Measurements from ENCODE around the gene ADCY1. TPM values are rescaled to one million over a fixed set of nuclear protein-coding genes. Genes with fewer than 3 reads are reported as not detected.

The ADCY1 gene
- total and polyA plus RNA-seq, 2 donors (not counting 3 experiments of a cell fraction or from before 2014, with no cell fraction given): 0.52 to 1.6 TPM

DNA sequence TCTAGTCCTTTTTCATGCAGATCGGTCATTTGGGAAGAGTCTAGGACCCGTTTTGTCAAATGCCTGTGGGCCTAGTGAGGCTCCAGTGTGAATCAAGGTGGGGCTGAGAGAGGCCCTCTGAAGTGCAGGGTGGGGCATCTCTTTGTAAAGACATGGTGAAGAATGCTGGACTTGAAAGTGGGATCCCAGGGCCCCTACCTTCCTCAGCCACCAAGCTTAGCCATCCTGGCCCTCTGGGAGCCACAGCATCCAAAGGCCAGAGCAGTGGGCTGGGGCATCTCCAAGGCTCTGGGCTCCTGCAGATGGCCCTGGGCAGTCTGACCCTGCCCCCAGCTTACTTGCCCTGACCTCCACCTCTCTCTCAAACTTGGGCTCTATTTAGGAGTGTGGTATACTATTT lies 78.5 kb downstream of the ADCY1 start:
- no TSS peak for BruUV-seq (replicated peaks)
- ChIA-PET CTCF (interaction anchor here (0.6 kb wide), 1 partner anchor 168 kb away, joined by 3 read pairs; no protein-coding TSS in a partner anchor), POLR2A (no interaction called here)
- dilution Hi-C loops (cut with MboI; ENCODE audit: extremely low pct_ligation_motif_present, low sequenced_read_pairs): no loop called here
- TF ChIP-seq, protein P1, sequence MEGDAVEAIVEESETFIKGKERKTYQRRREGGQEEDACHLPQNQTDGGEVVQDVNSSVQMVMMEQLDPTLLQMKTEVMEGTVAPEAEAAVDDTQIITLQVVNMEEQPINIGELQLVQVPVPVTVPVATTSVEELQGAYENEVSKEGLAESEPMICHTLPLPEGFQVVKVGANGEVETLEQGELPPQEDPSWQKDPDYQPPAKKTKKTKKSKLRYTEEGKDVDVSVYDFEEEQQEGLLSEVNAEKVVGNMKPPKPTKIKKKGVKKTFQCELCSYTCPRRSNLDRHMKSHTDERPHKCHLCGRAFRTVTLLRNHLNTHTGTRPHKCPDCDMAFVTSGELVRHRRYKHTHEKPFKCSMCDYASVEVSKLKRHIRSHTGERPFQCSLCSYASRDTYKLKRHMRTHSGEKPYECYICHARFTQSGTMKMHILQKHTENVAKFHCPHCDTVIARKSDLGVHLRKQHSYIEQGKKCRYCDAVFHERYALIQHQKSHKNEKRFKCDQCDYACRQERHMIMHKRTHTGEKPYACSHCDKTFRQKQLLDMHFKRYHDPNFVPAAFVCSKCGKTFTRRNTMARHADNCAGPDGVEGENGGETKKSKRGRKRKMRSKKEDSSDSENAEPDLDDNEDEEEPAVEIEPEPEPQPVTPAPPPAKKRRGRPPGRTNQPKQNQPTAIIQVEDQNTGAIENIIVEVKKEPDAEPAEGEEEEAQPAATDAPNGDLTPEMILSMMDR (IDR thresholded peaks at IDR 0.05; ENCODE audit: extremely low read depth in 1 of 2, insufficient read depth in 1 of 2, low read depth in 1 of 2, low read length in 2 of 2): no peak
- no peak for TF ChIP-seq MYC (IDR thresholded peaks at IDR 0.05; ENCODE audit: low read depth, low read length)
- TF ChIP-seq FOS (IDR thresholded peaks at IDR 0.05; ENCODE audit: borderline replicate concordance, insufficient read depth, low read length): no peak
- TF ChIP-seq GATA2 (IDR thresholded peaks at IDR 0.05; ENCODE audit: insufficient read depth, insufficient read length, low read depth, low read length): no peak
- no peak for TF ChIP-seq POLR2AphosphoS5 (IDR thresholded peaks at IDR 0.05; ENCODE audit: insufficient read depth, low read depth, low read length)
- TF ChIP-seq, protein P2, sequence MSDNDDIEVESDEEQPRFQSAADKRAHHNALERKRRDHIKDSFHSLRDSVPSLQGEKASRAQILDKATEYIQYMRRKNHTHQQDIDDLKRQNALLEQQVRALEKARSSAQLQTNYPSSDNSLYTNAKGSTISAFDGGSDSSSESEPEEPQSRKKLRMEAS (IDR thresholded peaks at IDR 0.05; ENCODE audit: insufficient read depth, insufficient read length): no peak
- TF ChIP-seq JUN (IDR thresholded peaks at IDR 0.05; ENCODE audit: borderline replicate concordance, insufficient read depth, insufficient read length, low read depth): no peak
- no peak for TF ChIP-seq POLR2A (IDR thresholded peaks at IDR 0.05; ENCODE audit: low read depth, low read length)
- no peak for TF ChIP-seq EZH2 (IDR thresholded peaks at IDR 0.05; ENCODE audit: borderline replicate concordance, low read depth, low read length, severe bottlenecking)
- no peak for FAIRE-seq
- H3K9me1 ChIP-seq (replicated peaks; ENCODE audit: control insufficient read depth, extremely low read depth, insufficient read depth, low read length): no peaks in the 10 kb centered on the region
- no peaks in the 10 kb centered on the region for H3K4me1 ChIP-seq (ENCODE audit: control insufficient read depth, extremely low read depth, insufficient read depth, low read length)
- no peaks in the 10 kb centered on the region for H3K27me3 ChIP-seq (ENCODE audit: control insufficient read depth in 2 of 2, insufficient read depth in 2 of 2, low read length in 2 of 2)
- H4K20me1 ChIP-seq (replicated peaks; ENCODE audit: control insufficient read depth, extremely low read depth, insufficient read depth, low read length): no peaks in the 10 kb centered on the region
- H3K4me2 ChIP-seq (ENCODE audit: insufficient read depth, low read length): no peak overlapping the region
- no peak overlapping the region for H2AFZ ChIP-seq (ENCODE audit: low read depth, low read length)
- H3K36me3 ChIP-seq (ENCODE audit: control insufficient read depth in 2 of 2, extremely low read depth in 1 of 2, insufficient read depth in 2 of 2, low read length in 2 of 2): no peaks in the 10 kb centered on the region
- no peak for DNase-seq (ENCODE audit: low read depth, low spot score)
- no peak overlapping the region for H3K4me3 ChIP-seq (replicated peaks in 1 of 3; ENCODE audit: insufficient read depth in 1 of 3, low read depth in 1 of 3, low read length in 3 of 3)
- no peak overlapping the region for H3K9ac ChIP-seq (replicated peaks; ENCODE audit: extremely low read depth, insufficient read depth, low read length)
- intact Hi-C loops (cut with micrococcal nuclease): no loop called here
- no peaks in the 10 kb centered on the region for H3K9me3 ChIP-seq (replicated peaks; ENCODE audit: control insufficient read depth, insufficient read depth, low read length)
- no peak overlapping the region for H3K27ac ChIP-seq (ENCODE audit: insufficient read depth, low read depth, low read length)
- H3K79me2 ChIP-seq (ENCODE audit: control insufficient read depth, insufficient read depth, low read length): no peaks in the 10 kb centered on the region

All from endothelial cell of umbilical vein (primary cell).